SH-SY5Y (cell line): ENCODE data around the gene C2CD3.

Experiments used
- GATA2 ChIP-seq: IDR thresholded peaks from 2 replicates; pipeline ENCODE4 v1.6.1; 2011; ENCODE audit warnings: mild to moderate bottlenecking, low read depth, low read length
- GATA3 ChIP-seq: IDR thresholded peaks from 2 replicates; pipeline ENCODE4 v1.6.1; 2011; ENCODE audit warnings: low read depth, mild to moderate bottlenecking, low read length, moderate library complexity

DNA sequence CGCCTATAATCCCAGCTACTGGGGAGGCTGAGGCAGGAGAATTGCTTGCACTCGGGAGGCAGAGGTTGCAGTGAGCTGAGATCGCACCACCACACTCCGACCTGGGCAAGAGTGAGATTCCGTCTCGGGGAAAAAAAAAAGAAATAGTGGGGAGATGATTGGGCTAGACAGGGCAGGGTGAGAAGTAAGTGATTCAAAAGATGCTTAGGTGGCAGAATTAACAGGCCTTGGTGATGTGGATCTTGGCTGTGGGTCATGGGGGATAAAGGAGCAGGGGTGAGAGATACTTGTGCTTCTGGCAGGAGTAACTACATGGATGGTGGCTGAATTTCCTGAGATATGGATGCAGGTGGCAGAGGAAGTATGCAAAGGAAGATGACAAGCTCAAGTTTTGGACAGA, 148.8 kb downstream of the C2CD3 start:
- TF ChIP-seq GATA3: no peak
- TF ChIP-seq GATA2: no peak
